Activated CD4-positive, alpha-beta memory T cell treated with anti-CD3 and anti-CD28 coated beads, Interleukin-2, amount 10 ng/mL, durations not matched to agents 7 days and 5 days (primary cell): ENCODE measurements around the gene HSD11B1L. TPM values are rescaled to one million over a fixed set of nuclear protein-coding genes. Genes with fewer than 3 reads are reported as not detected.

Experiments
- total RNA-seq, 2 experiments: library from RNA; stranded (reverse); gene quantifications; one replicate each; pipeline ENCODE4 v1.2.3, GENCODE V29; 2021

HSD11B1L gene
- total RNA-seq, 2 experiments from 2014 or later = 2.5 to 3.2 TPM

Other genes with a start within 250 kb of the HSD11B1L start
- gene ZNRF4, start 225.6 kb upstream of the HSD11B1L start, total RNA-seq = not detected
- under 1 TPM; 0.38 to 0.53 TPM for gene TINCR, start 113.1 kb upstream of the HSD11B1L start, total RNA-seq
- gene SAFB2, start 58.3 kb upstream of the HSD11B1L start, total RNA-seq = 10 to 100 TPM; 90.5 to 90.7 TPM
- gene SAFB, start 57.9 kb upstream of the HSD11B1L start, total RNA-seq = 100 to 1,000 TPM; 124 to 126 TPM
- 10 to 100 TPM; 38.7 to 39.5 TPM for gene MICOS13, start 511 bp upstream of the HSD11B1L start, total RNA-seq
- 1,000 to 10,000 TPM; 1,036 to 1,058 TPM for gene RPL36, start 9.3 kb downstream of the HSD11B1L start, total RNA-seq
- 100 to 1,000 TPM in 1 of 2 experiments, 10 to 100 TPM in 1; 98.7 to 106 TPM for gene LONP1, start 39.1 kb downstream of the HSD11B1L start, total RNA-seq
- not detected for gene CATSPERD, start 39.6 kb downstream of the HSD11B1L start, total RNA-seq
- 1 to 10 TPM; 2.3 to 2.4 TPM for gene PRR22, start 103.7 kb downstream of the HSD11B1L start, total RNA-seq
- gene DUS3L, start 110.1 kb downstream of the HSD11B1L start, total RNA-seq = 10 to 100 TPM; 38.3 to 42.1 TPM
- under 1 TPM; 0.20 to 0.43 TPM for gene NRTN, start 124.0 kb downstream of the HSD11B1L start, total RNA-seq
- not detected for gene FUT6, start 158.7 kb downstream of the HSD11B1L start, total RNA-seq
- gene FUT3, start 170.4 kb downstream of the HSD11B1L start, total RNA-seq = not detected
- under 1 TPM in 1 of 2 experiments, not detected in 1; 0.23 TPM for gene FUT5, start 189.5 kb downstream of the HSD11B1L start, total RNA-seq
- 100 to 1,000 TPM; 217 to 220 TPM for gene NDUFA11, start 222.8 kb downstream of the HSD11B1L start, total RNA-seq
- gene VMAC, start 223.8 kb downstream of the HSD11B1L start, total RNA-seq = 1 to 10 TPM; 7.6 to 7.9 TPM
- 10 to 100 TPM; 11.8 to 12.5 TPM for gene CAPS, start 233.2 kb downstream of the HSD11B1L start, total RNA-seq